DMS153 treated with DMSO at 0.1 percent for 48 hours (cell line): ENCODE data around the gene ALDH1L1.

Source experiments
- DNase-seq: peaks from one replicate; lab custom pipeline; 2025; ENCODE audit not compliant: unreplicated experiment; lab: John Stamatoyannopoulos, UW

ALDH1L1 gene

GRCh38 chr3:126124148-126124868, 56.1 kb downstream of the ALDH1L1 start:
- no peak for DNase-seq

DNA sequence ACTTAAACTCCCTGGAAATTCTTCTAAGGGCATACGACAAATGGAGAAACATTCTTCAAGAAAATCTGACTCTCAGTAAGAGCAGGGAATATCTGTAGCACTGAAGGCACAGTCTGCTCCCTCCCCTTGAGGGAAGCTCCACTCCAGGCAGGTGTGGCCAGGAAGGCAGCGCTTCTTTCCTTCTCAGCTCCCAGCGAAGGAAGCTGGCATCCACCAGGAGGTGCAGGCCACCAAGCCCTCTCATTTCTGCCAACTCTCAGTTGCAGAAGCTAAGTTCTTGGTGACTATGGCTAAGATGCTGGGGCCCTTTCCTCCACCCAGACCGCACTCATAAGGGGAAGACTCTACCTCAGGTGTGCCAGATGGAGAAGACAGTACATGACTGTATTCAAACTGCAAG, 58.8 kb downstream of the ALDH1L1 start:
- DNase-seq, result no peak

DNA sequence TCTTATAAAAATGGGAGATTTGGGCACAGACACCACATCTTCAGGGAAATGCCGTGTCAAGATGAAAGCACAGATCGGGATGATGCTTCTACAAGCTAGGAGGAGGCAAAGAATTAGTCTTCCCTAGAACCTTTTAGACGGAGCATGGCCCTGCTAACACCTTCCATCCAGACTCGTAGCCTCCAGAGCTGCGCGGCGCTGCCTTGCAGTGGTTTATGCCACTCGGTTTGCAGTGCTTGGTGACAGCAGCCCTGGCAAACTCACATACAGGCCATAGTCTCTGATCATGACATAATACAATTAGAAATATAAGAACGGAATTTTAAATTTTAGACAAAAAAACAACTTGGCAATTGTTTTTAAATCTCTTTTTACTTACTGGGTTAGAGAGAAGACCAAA, 59.3 kb downstream of the ALDH1L1 start:
- DNase-seq, result no peak

DNA sequence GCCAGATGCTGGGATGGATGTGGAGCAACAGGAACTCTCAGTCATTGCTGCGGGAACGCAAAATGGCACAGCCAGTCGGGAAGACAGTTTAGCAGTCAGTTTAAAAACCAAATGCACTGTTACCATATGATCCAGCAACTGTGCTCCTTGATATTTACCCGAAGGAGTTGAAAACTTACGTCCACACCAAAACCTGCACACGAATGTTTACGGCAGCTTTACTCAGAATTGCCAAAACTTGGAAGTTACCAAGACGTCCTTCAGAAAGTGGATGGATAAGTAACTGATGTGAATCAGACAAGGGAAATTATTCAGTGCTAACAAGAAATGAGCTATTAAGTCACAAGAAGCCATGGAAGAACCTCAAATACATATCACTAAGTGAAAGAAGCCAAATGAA, 60.4 kb downstream of the ALDH1L1 start:
- DNase-seq, result no peak

DNA sequence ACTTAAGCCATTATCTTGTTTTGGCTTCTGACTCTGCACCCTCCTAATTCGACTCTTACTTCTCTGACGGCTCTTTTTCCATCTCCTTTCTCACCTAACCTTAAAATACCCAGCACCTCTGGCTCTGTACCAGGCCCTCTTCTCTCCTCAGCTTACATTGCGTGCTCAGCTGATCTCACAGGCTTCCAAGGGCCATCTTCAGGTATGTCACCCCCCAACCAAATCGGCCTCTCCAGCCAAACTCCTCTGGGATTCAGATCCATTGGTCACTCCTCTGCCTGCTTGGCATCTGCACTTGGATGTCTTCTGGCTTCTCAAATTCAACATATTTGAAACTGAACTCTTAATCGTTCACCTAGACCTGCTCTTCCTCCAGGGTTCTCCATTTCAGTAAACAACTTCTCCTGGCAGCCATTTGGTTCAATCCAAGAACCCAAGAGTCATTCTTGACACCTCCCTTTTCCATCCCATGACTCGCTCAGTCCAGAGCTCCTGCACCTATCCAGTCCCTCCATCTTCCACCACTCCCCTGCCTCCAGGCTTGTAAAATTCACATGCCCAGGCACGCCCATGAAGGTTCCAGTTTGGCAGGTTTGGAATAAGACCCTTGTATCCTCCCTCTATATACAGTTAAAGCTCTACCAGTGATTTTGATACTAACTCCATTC, 61.2 kb downstream of the ALDH1L1 start:
- DNase-seq, result no peak

GRCh38 chr3:126118591-126118990, 61.8 kb downstream of the ALDH1L1 start:
- DNase-seq, result no peak

GRCh38 chr3:126117786-126118185, 62.6 kb downstream of the ALDH1L1 start:
- no peak for DNase-seq

DNA sequence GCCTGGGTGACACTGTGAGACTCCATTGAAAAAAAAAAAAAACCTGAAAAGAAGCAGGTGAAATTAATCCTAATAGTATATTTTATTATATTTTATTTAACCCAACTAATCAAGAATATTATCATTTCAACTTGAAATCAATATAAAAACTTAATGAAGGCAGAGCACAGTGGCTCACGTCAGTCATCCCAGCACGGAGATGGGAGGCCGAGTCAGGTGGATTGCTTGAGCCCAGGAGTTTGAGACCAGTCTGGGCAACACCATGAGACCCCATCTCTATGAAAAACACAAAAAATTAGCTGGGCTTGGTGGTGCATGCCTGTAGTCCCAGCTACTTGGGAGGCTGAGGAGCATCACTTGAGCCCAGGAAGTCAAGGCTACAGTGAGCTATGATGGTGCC, 63.2 kb downstream of the ALDH1L1 start:
- no peak for DNase-seq

GRCh38 chr3:126116526-126116925, 63.9 kb downstream of the ALDH1L1 start:
- no peak for DNase-seq

DNA sequence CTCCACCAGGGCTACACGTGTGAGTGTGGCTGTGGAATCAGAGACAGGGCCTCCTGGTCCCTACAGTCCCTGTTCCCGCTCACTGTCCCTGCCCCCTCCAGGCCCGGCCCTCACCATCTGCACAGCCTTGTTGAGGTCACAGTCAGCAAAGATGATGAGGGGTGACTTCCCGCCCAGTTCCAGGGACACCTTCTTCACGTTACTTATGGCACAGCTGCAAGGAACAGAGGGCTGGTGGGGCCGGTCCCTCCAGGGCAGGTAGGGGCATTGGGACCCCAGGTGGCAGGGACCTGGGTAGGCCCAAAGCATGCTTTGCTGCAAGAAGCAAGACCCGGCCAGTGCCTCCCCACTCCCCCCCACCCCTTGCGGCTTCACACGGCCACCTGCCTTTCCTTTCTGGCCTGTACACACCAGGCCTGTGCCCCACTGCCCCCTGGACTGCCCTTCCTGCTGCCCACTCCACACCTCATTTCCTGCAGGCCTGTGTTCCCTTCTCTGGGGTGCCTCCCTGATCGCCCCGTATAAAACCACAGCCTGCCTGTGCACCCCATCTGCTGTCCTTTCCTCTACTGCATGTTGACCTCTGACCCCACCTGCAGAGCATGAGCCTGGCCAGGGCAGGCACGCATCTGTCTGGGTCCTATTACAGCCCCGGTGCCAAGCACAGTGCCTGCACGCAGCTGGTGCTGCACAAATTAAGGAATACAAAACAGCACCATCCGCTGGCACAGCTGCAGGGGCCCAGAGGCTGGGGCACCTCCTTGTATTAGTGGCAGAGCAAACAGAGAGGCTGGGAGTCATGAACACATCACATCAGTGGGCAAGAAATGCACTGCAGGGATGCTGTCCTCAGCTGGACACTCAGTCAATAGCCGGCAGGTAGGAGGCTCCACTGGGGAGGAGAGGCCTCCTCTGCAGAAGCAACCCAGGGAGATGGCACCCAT, 65.7 kb downstream of the ALDH1L1 start:
- no peak for DNase-seq

DNA sequence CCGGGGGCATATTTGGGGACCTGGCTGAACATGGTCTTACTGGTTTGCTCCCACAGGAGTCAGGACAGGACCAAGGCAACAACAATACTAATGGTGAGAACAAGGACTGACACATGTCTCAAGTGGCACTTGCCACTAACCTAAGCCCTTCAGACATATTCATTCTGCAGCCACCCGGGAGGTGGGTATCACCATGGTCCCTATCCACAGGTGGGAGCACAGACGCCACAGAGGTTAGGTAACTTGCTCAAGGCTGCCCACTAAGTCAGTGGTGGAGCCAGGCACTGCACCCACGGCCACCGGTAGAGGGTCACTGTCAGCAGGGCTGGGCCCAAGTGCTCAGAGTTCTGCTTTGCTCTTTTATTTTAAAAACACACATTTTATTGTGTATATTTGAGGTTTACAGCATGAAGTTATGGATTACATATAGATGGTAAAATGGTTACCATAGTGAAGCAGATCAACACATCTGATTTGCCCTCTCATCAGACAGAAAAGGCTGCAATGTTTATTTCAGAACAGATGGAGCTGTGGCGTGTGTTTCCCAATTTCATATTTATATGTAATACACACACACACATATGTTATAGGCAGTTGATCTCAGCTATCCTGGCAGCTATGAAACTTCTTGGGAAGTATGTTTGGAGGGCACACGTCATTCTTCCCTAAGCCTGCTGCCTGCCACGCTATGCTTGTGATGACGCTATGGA, 66.5 kb downstream of the ALDH1L1 start:
- no peak for DNase-seq

- no peak for DNase-seq
Observed at GRCh38 chr3:126113238-126113555, 67.2 kb downstream of the ALDH1L1 start.

DNA sequence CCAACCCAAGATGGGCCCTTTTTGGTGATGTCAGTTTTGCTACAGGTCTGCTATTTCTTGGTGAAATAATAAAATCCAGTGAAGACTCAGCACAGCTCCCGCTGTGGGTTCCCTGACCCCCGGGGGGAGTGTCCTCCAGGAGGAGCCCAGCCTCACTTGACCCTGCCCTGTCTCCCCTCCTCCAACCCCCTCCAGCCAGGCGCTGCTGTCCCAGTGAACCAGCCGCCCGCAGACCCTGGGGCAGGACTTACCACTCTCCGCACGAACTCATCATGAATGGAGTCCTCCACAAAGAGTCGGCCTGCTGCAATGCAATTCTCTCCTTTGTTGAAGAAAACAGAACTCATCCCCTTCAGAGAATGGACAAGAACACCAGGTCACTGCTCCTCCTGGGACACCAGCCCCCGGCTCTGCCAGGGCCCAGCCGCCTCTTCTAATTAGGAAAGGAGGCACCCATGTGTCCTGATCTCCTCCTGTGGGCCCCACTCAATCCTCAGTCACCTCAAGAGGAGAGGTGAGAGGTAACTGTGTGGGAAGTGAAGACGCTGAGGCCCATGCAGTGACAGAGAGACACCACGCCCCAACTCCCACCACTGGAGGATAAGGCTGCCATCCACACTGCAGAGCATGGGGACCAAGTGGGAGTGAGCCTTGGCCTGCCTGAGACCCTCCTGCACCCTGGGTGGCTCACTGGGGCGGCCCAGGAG, 67.7 kb downstream of the ALDH1L1 start:
- DNase-seq, result no peak

- no peak for DNase-seq
Observed at GRCh38 chr3:126111566-126112475, 68.6 kb downstream of the ALDH1L1 start.

DNA sequence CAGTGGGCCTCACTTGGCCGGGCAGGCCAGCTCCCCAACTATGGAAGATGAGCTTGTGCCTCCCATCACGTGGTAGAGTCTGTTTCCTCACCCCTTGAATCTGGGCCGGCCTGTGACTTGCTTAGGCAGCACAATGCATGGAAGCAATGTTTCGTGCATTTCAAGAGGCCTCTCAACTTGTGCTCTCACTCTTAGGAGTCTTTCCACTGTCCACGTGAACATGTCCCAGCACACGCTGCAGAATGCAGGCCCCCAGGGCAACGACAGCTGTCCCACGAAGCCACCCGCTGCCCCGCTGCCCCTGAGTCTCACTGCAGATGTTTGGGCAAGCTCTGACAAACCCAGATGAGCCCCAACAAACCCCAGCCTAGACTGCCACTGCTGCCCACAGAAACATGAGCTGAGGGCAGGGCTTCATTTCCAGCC, 69.2 kb downstream of the ALDH1L1 start:
- DNase-seq, result no peak

DNA sequence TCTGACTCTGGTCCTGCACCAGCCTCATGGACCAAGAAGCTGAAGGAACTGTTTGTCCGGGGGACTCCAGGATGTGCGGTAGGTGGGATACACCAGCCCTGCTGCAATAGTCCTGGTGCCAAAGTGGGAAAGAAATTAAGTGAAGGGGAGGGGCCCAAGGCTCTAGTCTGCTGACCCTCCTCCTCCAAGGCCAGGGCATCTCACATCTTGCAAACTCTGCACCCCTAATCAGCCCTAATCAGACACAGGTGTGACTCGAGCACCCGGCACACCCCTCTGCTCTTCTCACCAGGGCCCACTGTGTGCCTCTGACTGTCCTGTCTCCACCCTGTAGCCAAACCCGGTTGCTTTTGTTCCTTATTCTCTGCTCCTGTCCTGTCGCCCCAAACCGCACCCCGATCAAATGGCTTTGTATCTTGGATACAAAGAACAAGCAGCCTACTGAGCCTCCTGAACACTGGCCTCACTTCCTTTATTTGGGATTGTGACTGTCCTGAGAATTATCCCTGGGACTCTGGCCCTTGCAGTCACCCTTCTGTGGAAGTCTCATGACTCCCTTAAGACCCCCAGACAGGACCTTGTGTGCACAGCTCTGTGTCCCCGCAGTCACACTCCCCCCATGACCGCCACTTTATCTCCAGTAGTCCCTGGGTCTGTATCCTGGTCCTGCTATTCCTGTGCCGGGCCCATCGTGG, 69.8 kb downstream of the ALDH1L1 start:
- DNase-seq, result no peak

DNA sequence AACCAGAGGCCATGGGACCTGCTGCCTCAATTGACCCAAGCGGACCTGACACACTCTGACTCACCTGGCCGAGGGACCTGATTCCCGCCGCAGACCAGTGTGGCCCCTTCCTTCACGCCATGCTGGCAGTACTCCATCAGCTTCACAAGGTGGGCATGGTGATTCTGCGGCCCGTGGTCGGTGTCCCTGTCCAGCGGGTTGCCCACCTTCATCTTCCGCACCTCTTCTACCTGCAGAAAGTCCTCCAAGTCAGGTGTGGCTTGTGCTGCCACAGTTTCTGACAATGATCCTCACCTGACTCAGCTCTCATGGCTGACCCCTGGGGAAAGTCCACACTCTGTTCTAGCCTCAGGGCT, 70.5 kb downstream of the ALDH1L1 start:
- DNase-seq, result no peak

GRCh38 chr3:126109146-126109879, 71.1 kb downstream of the ALDH1L1 start:
- DNase-seq, result no peak
